Mucosa of descending colon (tissue), 3 donors: ENCODE measurements around the gene SCFD2. TPM values are rescaled to one million over a fixed set of nuclear protein-coding genes. Genes with fewer than 3 reads are reported as not detected.

ENCODE experiments used
- ATAC-seq: fragments of 200-7000 bp; cut with Tn5 transposase; one replicate; pipeline ENCODE4 v1.9.1; 2020; ENCODE audit warnings: mild to moderate bottlenecking, moderate library complexity
- DNase-seq, 3 donors: peaks; one replicate each; pipeline ENCODE4 v3.0.0-alpha.2; 2020
- H3K36me3 ChIP-seq: fragments of 200-600 bp; one replicate; pipeline ENCODE4 v1.8.0; 2021; ENCODE audit warnings: low read depth, mild to moderate bottlenecking
- H3K4me1 ChIP-seq: fragments of 200-600 bp; one replicate; pipeline ENCODE4 v1.8.0; 2021; ENCODE audit warnings: low read depth, mild to moderate bottlenecking
- H3K4me3 ChIP-seq: fragments of 200-600 bp; one replicate; pipeline ENCODE4 v1.8.0; 2021; ENCODE audit warnings: mild to moderate bottlenecking
- H3K9me3 ChIP-seq: fragments of 200-600 bp; one replicate; pipeline ENCODE4 v1.8.0; 2021; ENCODE audit warnings: mild to moderate bottlenecking
- CTCF ChIP-seq: fragments of 200-600 bp; IDR thresholded peaks from one replicate; pipeline ENCODE4 v1.8.0; 2022; ENCODE audit warnings: antibody characterized with exemption, mild to moderate bottlenecking
- intact Hi-C, 2 donors: fragments of 100-400 bp; cut with DNase I in 1 of 2; cut with micrococcal nuclease in 1 of 2; formaldehyde crosslinking; loops; one replicate each; pipeline versions ENCODE4 v1.11.0 to v1.11.1; 2022; cut with DNase I, micrococcal nuclease
- total RNA-seq, 3 donors: library from RNA; stranded (reverse); fragmentation: NEBNext Ultra II Directional in 2 of 3; extraction: Animal tissue kit (Norgen Biotek cat#: 25700) in 2 of 3; gene quantifications; one replicate each; pipeline versions ENCODE4 v1.2.1 to v1.2.4, GENCODE V29; 2021 to 2023
- donor health status: DM: no; HTN: no; CAD: no; lungs with moderate emphysema.
- donor health status: DM: no; HTN: no; CAD: no.
- donor health status: DM: no; HTN: yes; CAD: no.

The SCFD2 gene
- total RNA-seq, 3 donors from 2014 or later: 11.7 to 17.2 (median 16.0) TPM

DNA sequence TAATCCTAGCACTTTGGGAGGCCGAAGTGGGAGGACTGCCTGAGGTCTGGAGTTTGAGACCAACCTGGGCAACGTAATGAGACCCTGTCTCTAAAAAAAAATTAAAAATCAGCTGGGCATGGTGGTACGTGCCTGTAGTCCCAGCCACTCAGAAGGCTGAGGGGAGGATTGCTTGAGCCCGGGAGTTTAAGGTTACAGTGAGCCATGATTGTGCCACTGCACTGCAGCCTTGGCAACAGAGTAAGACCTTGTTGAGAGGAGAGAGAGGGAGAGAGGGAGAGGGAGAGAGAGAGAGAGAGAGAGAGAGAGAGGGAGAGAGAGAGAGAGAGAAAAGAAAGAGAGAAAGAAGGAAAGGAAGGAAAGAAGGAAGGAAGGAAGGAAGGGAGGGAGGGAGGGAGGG is 358.8 kb downstream of the SCFD2 start:
- Histone ChIP-seq H3K4me3 (no peak overlapping the region), H3K9me3 (no peaks in the 10 kb centered on the region), H3K4me1 (no peaks in the 10 kb centered on the region), H3K36me3 (no peaks in the 10 kb centered on the region)
- no peak for TF ChIP-seq CTCF
- ATAC-seq (no peak), DNase-seq (no peak)
- intact Hi-C loops: no loop called here

- DNase-seq (no peak), ATAC-seq (peak; percentile 31)
- no peak for TF ChIP-seq CTCF
- Histone ChIP-seq H3K36me3 (no peaks in the 10 kb centered on the region), H3K4me3 (no peak overlapping the region), H3K4me1 (no peaks in the 10 kb centered on the region), H3K9me3 (no peaks in the 10 kb centered on the region)
- intact Hi-C loops: no loop called here
Observed at GRCh38 chr4:53005808-53006207, 360.1 kb downstream of the SCFD2 start.

DNA sequence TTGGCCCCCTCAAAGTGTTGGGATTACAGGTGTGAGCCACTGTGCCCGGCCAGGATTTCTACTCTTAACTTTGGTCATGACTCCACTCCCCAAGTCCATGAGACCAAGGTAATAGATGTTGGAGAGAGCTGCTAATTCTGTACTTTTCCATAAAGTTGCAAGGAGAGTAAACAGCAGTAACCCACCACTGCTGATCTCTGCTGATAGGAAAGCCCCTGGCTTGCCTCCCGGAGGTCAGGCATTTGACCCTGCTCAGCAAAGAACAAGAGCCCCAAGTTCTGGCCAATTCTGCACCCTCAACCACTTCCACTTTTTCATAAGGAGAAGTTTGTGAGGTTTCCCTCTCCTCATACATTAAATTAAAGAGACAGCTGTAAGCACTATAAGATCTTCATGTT is 360.7 kb downstream of the SCFD2 start:
- no peak for TF ChIP-seq CTCF
- H3K36me3 ChIP-seq: no peaks in the 10 kb centered on the region
- ATAC-seq (peak; percentile 20), DNase-seq (peak in 1 of 3 donors; percentile 25)
- no peaks in the 10 kb centered on the region for H3K9me3 ChIP-seq
- no peaks in the 10 kb centered on the region for H3K4me1 ChIP-seq
- no peak overlapping the region for H3K4me3 ChIP-seq
- intact Hi-C loops: no loop called here

DNA sequence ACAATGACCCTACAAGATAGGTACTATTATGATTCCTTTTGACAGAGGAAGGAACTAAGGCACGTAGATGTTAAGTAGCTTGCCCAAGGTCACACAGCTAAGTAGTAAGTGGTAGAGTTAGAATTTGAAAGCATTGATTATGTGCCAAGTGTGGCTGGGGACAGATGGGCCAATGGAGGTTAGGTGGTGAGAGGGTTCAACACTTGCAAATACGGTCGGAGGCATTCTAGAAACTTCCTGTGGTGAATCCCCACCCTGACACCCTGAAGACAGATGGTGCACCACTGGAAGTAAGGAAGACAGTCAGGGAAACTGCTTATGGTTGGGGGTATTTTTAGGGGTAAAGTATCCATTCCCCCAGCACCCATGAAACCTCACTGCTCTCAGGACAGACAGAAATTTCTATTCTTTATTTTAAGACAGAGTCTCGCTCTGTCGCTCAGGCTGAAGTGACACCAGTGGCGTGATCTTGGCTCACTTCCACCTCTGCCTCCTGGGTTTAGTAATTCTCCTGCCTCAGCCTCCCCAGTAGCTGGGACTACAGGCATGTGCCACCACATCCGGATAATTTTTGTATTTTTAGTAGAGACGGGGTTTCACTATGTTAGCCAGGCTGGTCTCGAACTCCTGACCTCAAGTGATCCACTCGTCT is 361.2 kb downstream of the SCFD2 start:
- no peak for DNase-seq
- intact Hi-C loops: no loop called here
- H3K9me3 ChIP-seq: no peaks in the 10 kb centered on the region
- no peaks in the 10 kb centered on the region for H3K36me3 ChIP-seq
- TF ChIP-seq CTCF: no peak
- no peak overlapping the region for H3K4me3 ChIP-seq
- no peak for ATAC-seq
- no peaks in the 10 kb centered on the region for H3K4me1 ChIP-seq

DNA sequence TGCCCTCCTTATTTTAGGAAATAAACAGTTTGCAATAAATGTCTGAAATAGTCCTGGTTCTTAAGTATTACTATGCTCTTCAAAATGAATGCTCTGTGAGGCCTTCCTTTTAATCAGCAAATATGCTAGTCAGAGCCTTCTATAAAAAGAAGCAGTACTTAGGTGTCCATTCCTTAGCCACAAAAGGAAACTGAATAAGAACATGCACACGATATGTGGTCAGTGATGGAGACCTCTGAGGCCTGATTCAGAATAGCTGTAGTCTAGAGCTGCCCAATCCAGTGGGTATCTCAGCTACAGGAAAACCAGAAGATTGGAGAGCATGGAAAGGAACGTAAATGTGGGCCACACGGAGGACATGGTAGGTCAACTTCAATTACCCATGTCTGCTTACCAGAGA is 361.9 kb downstream of the SCFD2 start:
- no peaks in the 10 kb centered on the region for H3K9me3 ChIP-seq
- ATAC-seq (no peak), DNase-seq (no peak)
- TF ChIP-seq CTCF: no peak
- H3K4me1 ChIP-seq: no peaks in the 10 kb centered on the region
- intact Hi-C loops: no loop called here
- no peaks in the 10 kb centered on the region for H3K36me3 ChIP-seq
- no peak overlapping the region for H3K4me3 ChIP-seq

GRCh38 chr4:53000560-53000959 is 365.3 kb downstream of the SCFD2 start:
- TF ChIP-seq CTCF: no peak
- Histone ChIP-seq H3K4me1 (no peaks in the 10 kb centered on the region), H3K36me3 (no peaks in the 10 kb centered on the region), H3K9me3 (no peaks in the 10 kb centered on the region), H3K4me3 (no peak overlapping the region)
- ATAC-seq: no peak
- no peak for DNase-seq
- intact Hi-C loops: no loop called here
